HUDEP-2 (cell line): Measurements from ENCODE around the gene SUN5.

Source experiments
- DNase-seq, 76 experiments: peaks; one replicate each; lab custom pipeline; 2025; ENCODE audit not compliant: unreplicated experiment in 76 of 76; lab: John Stamatoyannopoulos, UW

SUN5 gene

DNA sequence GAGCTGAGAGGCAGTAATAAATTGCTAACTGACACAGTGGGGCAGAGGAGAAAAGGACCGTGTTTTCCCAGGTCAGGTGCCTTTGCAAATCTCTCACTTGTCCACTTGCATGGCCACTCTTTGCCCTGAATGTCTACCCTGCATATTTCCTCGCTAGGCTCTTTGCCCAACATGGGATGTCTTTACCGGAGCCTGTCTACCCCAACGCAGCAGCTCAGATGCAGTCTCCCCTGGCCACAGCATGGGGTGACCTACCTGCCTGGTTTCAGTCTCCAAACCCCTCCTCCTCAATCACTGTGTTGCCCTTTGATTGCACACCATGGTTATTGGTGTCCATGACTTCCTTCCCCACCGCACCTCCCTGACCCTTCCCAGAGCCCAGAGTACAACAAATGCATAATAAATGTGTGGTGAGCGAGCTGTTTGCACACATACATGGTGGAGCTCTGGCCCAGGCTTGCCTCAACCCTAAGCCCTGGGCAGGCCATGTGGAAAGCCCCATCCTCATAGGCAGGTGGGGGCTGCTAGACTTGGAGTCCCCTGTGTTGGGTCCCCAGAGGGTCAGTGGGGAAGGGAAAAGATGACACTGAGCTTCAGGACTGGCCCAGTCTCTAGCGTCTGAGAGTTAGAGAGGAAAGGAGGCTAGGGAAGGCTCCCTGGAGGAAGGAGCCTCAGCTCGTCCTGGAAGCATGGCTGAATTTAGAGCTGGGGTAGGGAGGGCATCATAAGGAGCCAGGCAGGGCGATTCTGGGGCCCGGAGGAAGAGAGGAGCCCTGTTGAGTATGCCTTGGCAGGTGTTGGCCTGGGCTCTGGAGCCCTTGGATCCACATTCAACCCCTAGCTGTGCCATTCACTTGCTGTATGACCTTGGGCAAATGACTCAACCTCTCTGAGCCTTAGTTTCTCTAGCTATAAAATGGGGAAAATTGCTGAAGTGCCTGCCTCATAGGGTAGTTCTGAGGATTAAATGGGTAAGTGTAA lies 22.8 kb upstream of the SUN5 start:
- DNase-seq = no peak

GRCh38 chr20:33026072-33026778 lies 22.0 kb upstream of the SUN5 start:
- no peak for DNase-seq

GRCh38 chr20:33025318-33025876 lies 21.2 kb upstream of the SUN5 start:
- no peak for DNase-seq

GRCh38 chr20:33024609-33025317 lies 20.5 kb upstream of the SUN5 start:
- DNase-seq = no peak

DNA sequence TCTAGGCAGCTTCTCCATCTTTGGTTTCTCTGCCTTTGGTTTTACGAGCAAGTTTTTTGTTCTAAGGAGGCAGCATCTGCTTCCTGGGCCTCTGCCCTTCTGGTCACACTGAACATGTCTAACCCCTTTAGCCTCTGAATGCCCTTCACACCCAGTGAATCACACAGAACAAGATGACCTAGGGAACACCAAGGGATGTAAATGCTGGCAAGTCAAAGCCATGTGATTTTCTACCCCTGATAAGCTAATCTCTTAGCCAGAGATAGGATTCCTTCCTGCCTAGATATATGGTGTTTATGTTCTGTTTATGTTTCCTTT lies 20.0 kb upstream of the SUN5 start:
- no peak for DNase-seq

- DNase-seq = no peak
These were observed 19.4 kb upstream of the SUN5 start for GRCh38 chr20:33023439-33024242.

DNA sequence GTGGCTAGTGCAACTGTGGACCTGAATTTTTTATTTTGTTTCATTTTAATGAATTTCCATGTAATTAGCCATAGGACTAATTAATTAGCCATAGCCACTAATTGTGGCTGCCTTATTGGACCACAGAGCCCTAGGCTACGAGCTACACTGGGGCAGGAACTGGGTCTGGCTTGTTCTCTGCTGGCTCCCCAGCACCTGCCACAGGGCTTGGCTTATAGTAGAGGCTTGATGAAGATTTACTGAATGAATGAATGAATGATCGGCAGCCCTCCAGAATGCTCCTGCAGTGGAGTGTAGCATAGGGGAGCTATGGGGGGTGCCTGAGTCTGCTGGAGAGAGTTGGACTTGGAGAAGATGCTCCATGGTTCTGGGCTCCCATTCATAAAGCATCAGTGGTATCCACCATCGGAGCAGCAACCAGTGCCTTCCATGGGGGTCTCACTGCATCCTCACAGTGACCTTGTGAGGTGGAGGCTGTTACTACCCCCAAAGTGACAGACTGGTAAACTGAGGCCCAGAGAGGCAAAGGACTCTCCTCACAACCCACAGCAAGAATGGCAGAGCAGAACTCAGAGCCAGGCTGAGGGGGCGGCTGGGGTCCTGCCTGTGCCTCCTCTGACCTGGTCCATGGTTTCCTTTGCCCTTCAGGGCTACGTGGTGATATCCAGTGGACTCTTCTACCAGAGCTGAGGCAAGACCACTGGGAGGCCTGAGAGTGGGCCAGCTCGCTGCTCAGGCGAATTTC lies 18.6 kb upstream of the SUN5 start:
- no peak for DNase-seq

GRCh38 chr20:33022289-33022688 lies 18.1 kb upstream of the SUN5 start:
- no peak for DNase-seq

DNA sequence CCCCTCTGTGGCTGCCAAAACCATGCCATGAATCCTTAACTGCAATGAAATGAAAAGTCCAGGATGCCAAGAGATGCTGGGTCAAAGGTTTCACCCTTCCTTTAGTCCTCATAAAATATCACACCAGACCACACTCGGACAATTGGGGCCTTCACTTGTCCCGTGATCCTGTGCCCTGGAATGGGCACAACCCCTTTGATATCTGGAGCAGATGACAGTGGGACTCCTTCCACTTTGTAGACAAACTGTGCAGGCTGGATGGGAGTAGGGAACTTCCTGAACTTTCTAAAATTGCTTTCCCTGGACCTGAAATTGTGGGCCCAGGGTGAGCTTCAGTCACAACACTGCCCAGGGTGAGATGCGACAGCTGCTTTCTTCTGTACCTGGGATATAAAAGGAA lies 17.6 kb upstream of the SUN5 start:
- no peak for DNase-seq

DNA sequence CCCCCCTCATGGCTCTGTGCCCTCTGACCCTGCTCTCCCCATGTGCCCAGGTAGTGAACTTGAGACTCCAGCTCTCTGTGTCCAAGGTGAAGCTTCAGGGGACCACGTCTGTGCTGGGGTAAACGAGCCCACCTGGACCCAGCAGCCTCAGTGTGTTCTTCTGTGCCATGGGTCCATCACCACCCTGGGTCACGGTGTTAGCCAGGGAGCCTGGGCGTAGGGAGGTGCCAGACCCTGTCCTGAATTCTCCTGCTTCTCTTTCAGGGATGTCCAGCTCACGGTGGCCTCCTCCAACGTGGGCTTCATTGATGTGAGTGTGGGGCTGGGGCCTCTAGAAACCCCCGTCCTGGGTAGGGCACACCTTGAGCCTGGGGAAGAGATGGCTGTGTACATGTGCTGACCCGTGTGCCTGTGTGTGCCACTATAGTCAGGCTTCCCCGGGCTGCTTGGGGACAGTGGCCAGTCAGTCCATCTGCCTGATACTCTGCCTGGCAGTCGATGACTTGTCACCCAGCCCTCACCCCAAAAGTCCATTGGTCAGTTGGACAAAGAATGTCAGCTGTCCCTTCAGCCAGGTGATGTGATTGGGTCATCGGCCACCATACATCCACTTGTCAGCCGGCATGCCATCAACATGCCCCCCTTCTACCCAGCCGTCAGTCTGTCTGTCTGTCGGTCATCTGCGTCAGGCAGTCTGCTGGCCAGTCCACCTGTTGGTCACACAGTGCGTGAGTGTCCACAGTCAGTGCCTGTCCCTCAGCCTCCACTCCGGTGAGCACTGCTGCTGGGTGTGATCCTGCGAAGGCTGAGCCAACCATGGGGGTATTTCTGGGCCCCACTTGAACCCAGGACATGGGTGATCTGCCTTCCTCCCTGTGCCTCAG lies 16.3 kb upstream of the SUN5 start:
- no peak for DNase-seq

- DNase-seq = no peak
These were observed 15.4 kb upstream of the SUN5 start for GRCh38 chr20:33019465-33020277.

- no peak for DNase-seq
These were observed 14.1 kb upstream of the SUN5 start for GRCh38 chr20:33018169-33018931.

GRCh38 chr20:33017542-33017941 lies 13.3 kb upstream of the SUN5 start:
- no peak for DNase-seq

DNA sequence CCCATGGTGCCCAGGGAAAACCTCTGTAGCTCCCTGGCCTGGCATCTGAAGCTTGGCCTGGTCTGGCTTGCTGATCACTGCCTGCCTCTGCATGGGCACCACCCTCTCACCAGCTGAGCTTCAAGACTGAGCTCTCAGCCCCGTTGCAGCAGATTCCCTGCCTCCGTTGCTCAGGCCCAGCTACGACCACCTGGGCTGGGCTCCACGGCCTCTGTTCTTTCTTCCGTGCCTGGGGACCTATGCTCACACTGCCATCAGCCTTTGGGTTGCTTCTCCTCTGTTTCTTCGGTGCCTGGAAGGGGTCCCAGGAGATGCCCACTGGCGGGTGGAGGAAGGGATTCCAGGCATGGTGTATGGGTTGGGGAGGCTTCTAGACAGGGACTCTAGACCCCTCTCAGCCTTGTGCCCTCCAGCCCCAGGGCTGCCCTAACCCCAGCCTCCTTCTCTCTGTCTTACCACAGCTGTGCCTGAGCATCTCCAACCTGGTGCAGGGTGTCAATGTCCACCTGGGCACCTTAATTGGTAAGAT lies 12.4 kb upstream of the SUN5 start:
- no peak for DNase-seq

DNA sequence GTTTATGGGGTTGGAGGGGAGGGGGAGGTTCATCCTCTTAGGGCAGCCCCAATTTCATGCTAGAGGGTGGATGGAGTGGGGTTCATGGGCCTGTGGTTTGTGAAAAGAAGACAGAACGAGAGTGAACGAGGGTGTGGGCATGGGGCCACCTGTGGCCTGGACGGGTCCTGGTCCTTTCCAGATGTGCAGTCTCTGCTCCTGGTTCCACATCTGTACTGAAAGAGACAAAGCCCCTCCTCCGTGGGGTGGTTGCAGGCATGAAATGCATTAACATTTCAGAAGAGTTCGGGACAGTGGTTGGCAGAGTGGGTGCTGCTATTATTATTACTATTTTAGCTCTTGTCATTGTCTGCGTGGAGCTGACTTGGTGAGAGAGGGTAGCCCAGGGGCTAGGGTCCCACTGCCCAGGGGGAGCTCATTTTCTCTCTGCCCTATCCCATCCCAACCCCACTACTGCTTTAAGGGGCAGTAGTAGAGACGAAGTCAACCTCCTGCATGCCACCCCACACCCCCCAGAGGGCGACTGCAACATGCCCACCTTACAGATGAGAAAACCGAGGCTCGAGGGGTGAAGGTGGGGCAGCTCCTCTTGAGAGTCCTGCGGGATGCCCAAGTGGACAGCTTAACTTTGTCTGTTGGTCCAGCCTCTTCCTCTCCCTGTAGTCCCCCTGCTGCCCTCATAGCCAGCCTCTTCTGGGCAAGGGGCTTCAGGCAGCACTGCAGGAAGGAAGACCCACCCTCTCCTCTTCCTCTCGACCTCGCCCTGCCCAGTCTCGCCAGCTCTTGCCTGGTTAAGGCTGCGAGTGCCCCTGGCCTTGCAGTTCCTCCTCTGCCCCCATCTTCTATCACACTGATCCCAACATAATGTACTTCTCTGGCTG lies 11.7 kb upstream of the SUN5 start:
- no peak for DNase-seq

- DNase-seq = no peak
These were observed 10.9 kb upstream of the SUN5 start for GRCh38 chr20:33015114-33015484.
